ENCODE measurements around the gene C17orf107. TPM values are rescaled to one million over a fixed set of nuclear protein-coding genes. Genes with fewer than 3 reads are reported as not detected.
A peak's percentile ranks its signal among the peaks of the same experiment; 100 is the strongest.
"Not testable (repeated sequence)": the region's sequence is repeated elsewhere in the genome, so short reads cannot be mapped to it uniquely, and the experiment has no call there.

Gene C17orf107
- total RNA-seq, 2 experiments from 2014 or later = 0.76 to 0.79 TPM

- Histone ChIP-seq H4K20me1 (ENCODE audit: insufficient read depth, low read length) (no peaks in the 10 kb centered on the region), H3K79me2 (ENCODE audit: insufficient read depth, low read depth, low read length) (no peaks in the 10 kb centered on the region), H3K4me1 (ENCODE audit: insufficient read depth, low read length, poor library complexity, severe bottlenecking) (peaks cover 9% of the 10 kb centered on the region), H2AFZ (ENCODE audit: low read length) (no peak within 1 kb of the TSS), H3K9me3 (ENCODE audit: low read length) (no peaks in the 10 kb centered on the region), H3K9me2 (ENCODE audit: insufficient read depth, low read length) (no peaks in the 10 kb centered on the region), H3K36me3 (ENCODE audit: insufficient read depth, low read length) (no peaks in the 10 kb centered on the region), H3K4me3 (ENCODE audit: low read depth, low read length, poor library complexity, severe bottlenecking) (no peak within 1 kb of the TSS), H3K4me2 (ENCODE audit: low read length) (peak within 1 kb of the TSS; percentile 53; the same call in 1 of the 2 replicates), H3K27ac (ENCODE audit: low read depth, low read length, poor library complexity, severe bottlenecking) (no peak within 1 kb of the TSS)
- no TSS peak for BruUV-seq (replicated peaks)
- peak; percentile 85 for DNase-seq (ENCODE audit: low spot score)
- intact Hi-C loops (cut with micrococcal nuclease; ENCODE audit: unreplicated experiment) = loop anchor here (5.0 to 10.0 kb wide), 2 partner anchors 268 to 336 kb away; no protein-coding TSS in a partner anchor
- POLR2A ChIA-PET = interaction anchor here (0.6 kb wide), 1 partner anchor 495 kb away, joined by 4 read pairs; no protein-coding TSS in a partner anchor
- CTCF ChIA-PET (ENCODE audit: unreplicated experiment) = interaction anchor here (0.7 kb wide), 1 partner anchor 172 kb away, joined by 4 read pairs; the partner anchor contains the start of gene MED11
- TF ChIP-seq, protein P1, sequence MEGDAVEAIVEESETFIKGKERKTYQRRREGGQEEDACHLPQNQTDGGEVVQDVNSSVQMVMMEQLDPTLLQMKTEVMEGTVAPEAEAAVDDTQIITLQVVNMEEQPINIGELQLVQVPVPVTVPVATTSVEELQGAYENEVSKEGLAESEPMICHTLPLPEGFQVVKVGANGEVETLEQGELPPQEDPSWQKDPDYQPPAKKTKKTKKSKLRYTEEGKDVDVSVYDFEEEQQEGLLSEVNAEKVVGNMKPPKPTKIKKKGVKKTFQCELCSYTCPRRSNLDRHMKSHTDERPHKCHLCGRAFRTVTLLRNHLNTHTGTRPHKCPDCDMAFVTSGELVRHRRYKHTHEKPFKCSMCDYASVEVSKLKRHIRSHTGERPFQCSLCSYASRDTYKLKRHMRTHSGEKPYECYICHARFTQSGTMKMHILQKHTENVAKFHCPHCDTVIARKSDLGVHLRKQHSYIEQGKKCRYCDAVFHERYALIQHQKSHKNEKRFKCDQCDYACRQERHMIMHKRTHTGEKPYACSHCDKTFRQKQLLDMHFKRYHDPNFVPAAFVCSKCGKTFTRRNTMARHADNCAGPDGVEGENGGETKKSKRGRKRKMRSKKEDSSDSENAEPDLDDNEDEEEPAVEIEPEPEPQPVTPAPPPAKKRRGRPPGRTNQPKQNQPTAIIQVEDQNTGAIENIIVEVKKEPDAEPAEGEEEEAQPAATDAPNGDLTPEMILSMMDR (conservative IDR thresholded peaks at IDR 0.05; ENCODE audit: low read length) = peak; percentile 83
- TF ChIP-seq EZH2phosphoT487 (IDR thresholded peaks at IDR 0.05; ENCODE audit: borderline replicate concordance, low read depth, low read length) = no peak
Measured at GRCh38 chr17:4903051-4903818, 3.9 kb downstream of the C17orf107 start, which contains the start of gene CHRNE. Gene CHRNE (minus strand): TSS chr17:4903098. CDS start chr17:4903063, 35 bp downstream.

DNA sequence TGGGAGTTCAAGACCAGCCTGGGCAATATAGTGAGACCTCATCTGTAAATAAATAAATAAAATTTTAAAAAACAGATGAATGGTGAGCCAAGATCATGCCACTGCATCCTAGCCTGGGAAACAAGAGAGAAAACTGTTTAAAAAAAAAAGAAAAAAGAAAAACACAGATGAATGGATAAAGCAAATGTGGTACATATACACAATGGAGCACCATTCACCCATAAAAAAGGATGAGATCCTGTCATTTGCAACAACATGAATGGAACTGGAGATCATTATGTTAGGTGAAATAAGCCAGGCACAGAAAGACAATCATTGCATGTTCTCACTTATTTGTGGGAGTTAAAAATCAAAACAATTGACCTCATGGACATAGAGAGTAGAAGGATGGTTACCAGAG is 7.3 kb downstream of the C17orf107 start:
- H3K36me3 ChIP-seq (ENCODE audit: insufficient read depth, low read length); H4K20me1 ChIP-seq (ENCODE audit: insufficient read depth, low read length); H2AFZ ChIP-seq (ENCODE audit: low read length); H3K9me3 ChIP-seq (ENCODE audit: low read length); H3K9me2 ChIP-seq (ENCODE audit: insufficient read depth, low read length); H3K4me3 ChIP-seq (ENCODE audit: low read depth, low read length, poor library complexity, severe bottlenecking); H3K4me2 ChIP-seq (ENCODE audit: low read length); POLR2A ChIA-PET; BruUV-seq (replicated peaks); H3K27ac ChIP-seq (ENCODE audit: low read depth, low read length, poor library complexity, severe bottlenecking); H3K79me2 ChIP-seq (ENCODE audit: insufficient read depth, low read depth, low read length); CTCF ChIA-PET (ENCODE audit: unreplicated experiment); DNase-seq (ENCODE audit: low spot score); H3K4me1 ChIP-seq (ENCODE audit: insufficient read depth, low read length, poor library complexity, severe bottlenecking): not testable (repeated sequence)
- intact Hi-C loops (cut with micrococcal nuclease; ENCODE audit: unreplicated experiment) = loop anchor here (5.0 to 10.0 kb wide), 2 partner anchors 81 to 272 kb away; partner anchors contain the start of gene CAMTA2

DNA sequence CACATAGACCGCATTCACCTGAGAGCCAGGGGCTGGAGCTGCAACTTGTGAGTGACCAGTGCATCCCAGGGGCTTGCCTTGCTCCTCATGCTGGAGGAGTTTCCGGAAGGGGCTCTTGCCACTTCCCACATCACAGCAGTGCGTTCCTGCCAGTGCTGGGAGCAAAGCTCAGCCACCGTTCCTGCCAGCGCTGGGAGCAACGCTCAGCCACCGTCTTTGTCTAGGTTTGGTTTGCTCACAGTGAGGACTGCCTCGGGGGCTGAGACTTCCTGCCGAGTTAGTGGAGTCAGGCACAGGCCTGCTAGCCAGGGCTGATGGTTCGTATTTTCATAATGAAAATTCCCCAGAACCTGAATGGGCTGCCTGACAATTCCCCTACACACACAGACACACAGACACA is 9.0 kb downstream of the C17orf107 start:
- H3K36me3 ChIP-seq (ENCODE audit: insufficient read depth, low read length) = no peaks in the 10 kb centered on the region
- no peaks in the 10 kb centered on the region for H4K20me1 ChIP-seq (ENCODE audit: insufficient read depth, low read length)
- no peak overlapping the region for H3K27ac ChIP-seq (ENCODE audit: low read depth, low read length, poor library complexity, severe bottlenecking)
- no peak for TF ChIP-seq EZH2phosphoT487 (IDR thresholded peaks at IDR 0.05; ENCODE audit: borderline replicate concordance, low read depth, low read length)
- TF ChIP-seq, protein P1 (conservative IDR thresholded peaks at IDR 0.05; ENCODE audit: low read length) = no peak
- DNase-seq (ENCODE audit: low spot score) = no peak
- no TSS peak for BruUV-seq (replicated peaks)
- H2AFZ ChIP-seq (ENCODE audit: low read length) = no peak overlapping the region
- no peak overlapping the region for H3K4me3 ChIP-seq (ENCODE audit: low read depth, low read length, poor library complexity, severe bottlenecking)
- no peaks in the 10 kb centered on the region for H3K9me3 ChIP-seq (ENCODE audit: low read length)
- intact Hi-C loops (cut with micrococcal nuclease; ENCODE audit: unreplicated experiment) = loop anchor here (2.0 to 10.0 kb wide), 3 partner anchors 79 to 274 kb away; partner anchors contain the start of gene CAMTA2
- H3K79me2 ChIP-seq (ENCODE audit: insufficient read depth, low read depth, low read length) = no peaks in the 10 kb centered on the region
- peaks cover 3% of the 10 kb centered on the region for H3K4me1 ChIP-seq (ENCODE audit: insufficient read depth, low read length, poor library complexity, severe bottlenecking)
- H3K9me2 ChIP-seq (ENCODE audit: insufficient read depth, low read length) = no peaks in the 10 kb centered on the region
- ChIA-PET POLR2A (no interaction called here), CTCF (ENCODE audit: unreplicated experiment) (no interaction called here)
- no peak overlapping the region for H3K4me2 ChIP-seq (ENCODE audit: low read length)

All from OCI-LY7 (cell line).